Measurements from ENCODE around the gene ACP7. TPM values are rescaled to one million over a fixed set of nuclear protein-coding genes. Genes with fewer than 3 reads are reported as not detected.
"Not testable (repeated sequence)": the region's sequence is repeated elsewhere in the genome, so short reads cannot be mapped to it uniquely, and the experiment has no call there.

ACP7 gene
- total RNA-seq, 1 donor: not detected

DNA sequence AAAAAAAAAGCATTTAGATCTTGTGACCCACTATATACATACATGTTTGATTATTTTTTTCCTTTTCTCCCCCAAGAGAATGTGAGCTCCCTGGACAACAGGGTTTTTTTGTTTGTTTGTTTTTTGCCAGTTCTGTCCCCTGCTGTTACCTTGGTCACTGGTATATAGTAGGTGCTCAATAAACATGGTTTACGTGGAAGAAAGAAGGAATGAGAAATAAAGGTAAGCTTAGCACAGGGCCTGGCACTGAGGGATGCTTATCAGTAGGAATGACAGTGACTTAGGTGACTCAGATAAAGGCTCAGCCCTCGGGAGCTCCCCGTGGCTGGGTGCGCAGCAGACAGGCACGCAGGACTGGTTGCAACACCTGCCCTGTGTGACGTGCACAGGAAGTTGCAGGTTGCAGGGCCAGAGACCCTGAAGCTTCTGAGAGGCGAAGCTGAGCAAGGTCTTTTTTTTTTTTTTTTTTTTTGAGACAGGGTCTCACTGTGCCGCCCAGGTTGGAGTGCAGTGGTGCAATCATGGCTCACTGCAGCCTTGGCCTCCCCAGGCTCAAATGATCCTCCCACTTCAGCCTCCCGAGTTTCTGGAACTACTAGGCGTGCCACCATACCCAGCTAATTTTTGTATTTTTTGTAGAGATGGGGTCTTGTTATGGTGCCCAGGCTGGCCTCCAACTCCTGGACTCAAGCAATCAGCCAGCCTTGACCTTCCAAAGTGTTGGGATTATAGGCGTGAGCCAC, 31.1 kb downstream of the ACP7 start:
- TF ChIP-seq, protein P1, sequence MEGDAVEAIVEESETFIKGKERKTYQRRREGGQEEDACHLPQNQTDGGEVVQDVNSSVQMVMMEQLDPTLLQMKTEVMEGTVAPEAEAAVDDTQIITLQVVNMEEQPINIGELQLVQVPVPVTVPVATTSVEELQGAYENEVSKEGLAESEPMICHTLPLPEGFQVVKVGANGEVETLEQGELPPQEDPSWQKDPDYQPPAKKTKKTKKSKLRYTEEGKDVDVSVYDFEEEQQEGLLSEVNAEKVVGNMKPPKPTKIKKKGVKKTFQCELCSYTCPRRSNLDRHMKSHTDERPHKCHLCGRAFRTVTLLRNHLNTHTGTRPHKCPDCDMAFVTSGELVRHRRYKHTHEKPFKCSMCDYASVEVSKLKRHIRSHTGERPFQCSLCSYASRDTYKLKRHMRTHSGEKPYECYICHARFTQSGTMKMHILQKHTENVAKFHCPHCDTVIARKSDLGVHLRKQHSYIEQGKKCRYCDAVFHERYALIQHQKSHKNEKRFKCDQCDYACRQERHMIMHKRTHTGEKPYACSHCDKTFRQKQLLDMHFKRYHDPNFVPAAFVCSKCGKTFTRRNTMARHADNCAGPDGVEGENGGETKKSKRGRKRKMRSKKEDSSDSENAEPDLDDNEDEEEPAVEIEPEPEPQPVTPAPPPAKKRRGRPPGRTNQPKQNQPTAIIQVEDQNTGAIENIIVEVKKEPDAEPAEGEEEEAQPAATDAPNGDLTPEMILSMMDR (IDR thresholded peaks at IDR 0.05; ENCODE audit: extremely low read depth, low read depth, low read length): no peak
- peak; percentile 6 for DNase-seq (ENCODE audit: insufficient read length, low spot score, missing footprints)
- peaks cover 5% of the 10 kb centered on the region for H3K27me3 ChIP-seq (ENCODE audit: insufficient read depth, low read length)

DNA sequence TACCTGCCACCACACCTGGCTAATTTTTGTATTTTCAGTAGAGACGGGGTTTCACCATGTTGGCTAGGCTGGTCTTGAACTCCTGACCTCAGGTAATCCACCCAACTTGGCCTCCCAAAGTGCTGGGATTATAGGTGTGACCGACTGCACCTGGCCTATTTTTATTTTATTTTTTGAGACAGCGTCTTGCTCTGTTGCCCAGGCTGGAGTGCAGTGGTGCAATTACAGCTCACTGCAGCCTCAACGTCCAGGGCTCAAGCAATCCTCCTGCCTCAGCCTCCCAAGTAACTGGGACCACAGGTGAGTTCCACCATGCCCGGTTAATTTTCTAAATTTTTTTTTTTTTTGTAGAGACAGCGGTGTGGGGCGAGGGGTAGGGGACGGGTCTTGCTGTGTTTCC, 32.9 kb downstream of the ACP7 start:
- H2AFZ ChIP-seq (ENCODE audit: low read length); H3K36me3 ChIP-seq (ENCODE audit: insufficient read depth, low read length); H3K4me1 ChIP-seq (ENCODE audit: insufficient read depth, low read length); H3K9me3 ChIP-seq (ENCODE audit: low read depth, low read length); H3K27me3 ChIP-seq (ENCODE audit: insufficient read depth, low read length); H3K27ac ChIP-seq (ENCODE audit: low read depth, low read length); H3K4me3 ChIP-seq (ENCODE audit: insufficient read depth, low read length); H4K20me1 ChIP-seq (ENCODE audit: insufficient read depth, low read length); H3K4me2 ChIP-seq (ENCODE audit: insufficient read depth, low read length); H3K79me2 ChIP-seq (ENCODE audit: insufficient read depth, low read length); DNase-seq (ENCODE audit: insufficient read length, low spot score, missing footprints): not testable (repeated sequence)

More for the DNA sequence above, 31.1 kb downstream of the ACP7 start:
- H3K79me2 ChIP-seq (ENCODE audit: insufficient read depth, low read length): no peaks in the 10 kb centered on the region
- H3K4me2 ChIP-seq (ENCODE audit: insufficient read depth, low read length): no peak overlapping the region
- no peak overlapping the region for H3K27ac ChIP-seq (ENCODE audit: low read depth, low read length)
- no peaks in the 10 kb centered on the region for H3K36me3 ChIP-seq (ENCODE audit: insufficient read depth, low read length)
- H4K20me1 ChIP-seq (ENCODE audit: insufficient read depth, low read length): no peaks in the 10 kb centered on the region
- no peak overlapping the region for H3K4me3 ChIP-seq (ENCODE audit: insufficient read depth, low read length)
- no peaks in the 10 kb centered on the region for H3K9me3 ChIP-seq (ENCODE audit: low read depth, low read length)
- peaks cover 8% of the 10 kb centered on the region for H3K4me1 ChIP-seq (ENCODE audit: insufficient read depth, low read length)
- H2AFZ ChIP-seq (ENCODE audit: low read length): no peak overlapping the region

DNA sequence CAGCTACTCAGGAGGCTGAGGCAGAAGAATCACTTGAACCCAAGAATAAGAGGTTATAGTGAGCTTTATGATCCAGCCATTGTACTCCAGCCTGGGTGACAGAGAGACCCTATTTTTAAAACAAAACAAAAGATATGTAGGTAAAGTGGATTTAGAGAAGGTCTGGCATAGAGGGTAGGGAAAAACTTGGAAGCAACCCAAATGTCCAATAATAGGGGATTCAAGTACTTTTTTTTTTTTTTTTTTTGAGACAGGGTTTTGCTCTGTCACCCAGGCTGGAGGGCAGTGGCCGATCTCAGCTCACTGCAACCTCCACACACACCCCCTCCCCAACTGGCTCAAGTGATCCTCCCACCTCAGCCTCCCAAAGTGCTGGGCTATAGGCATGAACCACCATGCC, 35.7 kb downstream of the ACP7 start:
- H3K9me3 ChIP-seq (ENCODE audit: low read depth, low read length): no peaks in the 10 kb centered on the region
- no peak overlapping the region for H3K27ac ChIP-seq (ENCODE audit: low read depth, low read length)

DNA sequence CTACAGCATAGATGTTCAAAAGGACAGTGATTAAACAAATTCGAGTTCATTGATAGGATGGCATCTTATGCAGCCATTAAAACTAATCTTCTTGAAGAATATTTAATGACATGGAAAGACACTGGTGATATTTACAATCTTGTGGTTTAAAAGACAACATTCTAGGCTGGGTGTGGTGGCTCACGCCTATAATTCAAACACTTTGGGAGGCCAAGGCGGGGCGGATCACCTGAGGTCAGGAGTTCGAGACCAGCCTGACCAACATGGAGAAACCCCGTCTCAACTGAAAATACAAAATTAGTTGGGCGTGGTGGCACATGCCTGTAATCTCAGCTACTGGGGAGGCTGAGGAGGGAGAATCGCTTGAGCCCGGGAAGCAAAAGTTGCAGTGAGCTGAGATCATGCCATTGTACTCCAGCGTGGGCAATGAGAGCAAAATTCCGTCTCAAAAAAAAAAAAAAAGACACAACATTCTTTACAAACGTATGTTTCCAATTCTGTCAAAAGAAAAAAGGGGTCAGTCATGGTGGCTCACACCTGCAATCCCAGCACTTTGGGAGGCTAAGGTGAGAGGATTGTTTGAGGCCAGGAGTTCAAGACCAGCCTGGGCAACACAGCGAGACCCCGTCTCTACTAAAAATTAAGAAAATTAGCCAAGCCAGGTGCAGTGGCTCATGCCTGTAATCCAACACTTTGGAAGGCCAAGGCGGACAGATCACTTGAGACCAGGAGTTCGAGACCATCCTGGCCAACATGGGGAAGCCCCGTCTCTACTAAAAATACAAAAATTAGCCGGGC, 39.0 kb downstream of the ACP7 start:
- Histone ChIP-seq H3K4me3 (ENCODE audit: insufficient read depth, low read length) (no peak overlapping the region), H2AFZ (ENCODE audit: low read length) (no peak overlapping the region), H3K4me2 (ENCODE audit: insufficient read depth, low read length) (no peak overlapping the region), H3K27me3 (ENCODE audit: insufficient read depth, low read length) (no peaks in the 10 kb centered on the region), H3K36me3 (ENCODE audit: insufficient read depth, low read length) (no peaks in the 10 kb centered on the region), H3K27ac (ENCODE audit: low read depth, low read length) (no peak overlapping the region), H3K4me1 (ENCODE audit: insufficient read depth, low read length) (peaks cover 17% of the 10 kb centered on the region), H3K9me3 (ENCODE audit: low read depth, low read length) (no peaks in the 10 kb centered on the region), H4K20me1 (ENCODE audit: insufficient read depth, low read length) (peaks cover 16% of the 10 kb centered on the region), H3K79me2 (ENCODE audit: insufficient read depth, low read length) (peaks cover 29% of the 10 kb centered on the region)
- no peak for DNase-seq (ENCODE audit: insufficient read length, low spot score, missing footprints)
- TF ChIP-seq, protein P1 (IDR thresholded peaks at IDR 0.05; ENCODE audit: extremely low read depth, low read depth, low read length): no peak

More for the DNA sequence above, 35.7 kb downstream of the ACP7 start:
- no peaks in the 10 kb centered on the region for H4K20me1 ChIP-seq (ENCODE audit: insufficient read depth, low read length)
- no peak overlapping the region for H3K4me2 ChIP-seq (ENCODE audit: insufficient read depth, low read length)
- no peaks in the 10 kb centered on the region for H3K4me1 ChIP-seq (ENCODE audit: insufficient read depth, low read length)
- H3K36me3 ChIP-seq (ENCODE audit: insufficient read depth, low read length): no peaks in the 10 kb centered on the region
- TF ChIP-seq, protein P1 (IDR thresholded peaks at IDR 0.05; ENCODE audit: extremely low read depth, low read depth, low read length): no peak
- H3K79me2 ChIP-seq (ENCODE audit: insufficient read depth, low read length): no peaks in the 10 kb centered on the region
- no peak overlapping the region for H2AFZ ChIP-seq (ENCODE audit: low read length)
- H3K27me3 ChIP-seq (ENCODE audit: insufficient read depth, low read length): peaks cover 5% of the 10 kb centered on the region
- H3K4me3 ChIP-seq (ENCODE audit: insufficient read depth, low read length): no peak overlapping the region
- no peak for DNase-seq (ENCODE audit: insufficient read length, low spot score, missing footprints)
